Measurements from ENCODE around the gene ATAD3B.

ATAD3B gene

DNA sequence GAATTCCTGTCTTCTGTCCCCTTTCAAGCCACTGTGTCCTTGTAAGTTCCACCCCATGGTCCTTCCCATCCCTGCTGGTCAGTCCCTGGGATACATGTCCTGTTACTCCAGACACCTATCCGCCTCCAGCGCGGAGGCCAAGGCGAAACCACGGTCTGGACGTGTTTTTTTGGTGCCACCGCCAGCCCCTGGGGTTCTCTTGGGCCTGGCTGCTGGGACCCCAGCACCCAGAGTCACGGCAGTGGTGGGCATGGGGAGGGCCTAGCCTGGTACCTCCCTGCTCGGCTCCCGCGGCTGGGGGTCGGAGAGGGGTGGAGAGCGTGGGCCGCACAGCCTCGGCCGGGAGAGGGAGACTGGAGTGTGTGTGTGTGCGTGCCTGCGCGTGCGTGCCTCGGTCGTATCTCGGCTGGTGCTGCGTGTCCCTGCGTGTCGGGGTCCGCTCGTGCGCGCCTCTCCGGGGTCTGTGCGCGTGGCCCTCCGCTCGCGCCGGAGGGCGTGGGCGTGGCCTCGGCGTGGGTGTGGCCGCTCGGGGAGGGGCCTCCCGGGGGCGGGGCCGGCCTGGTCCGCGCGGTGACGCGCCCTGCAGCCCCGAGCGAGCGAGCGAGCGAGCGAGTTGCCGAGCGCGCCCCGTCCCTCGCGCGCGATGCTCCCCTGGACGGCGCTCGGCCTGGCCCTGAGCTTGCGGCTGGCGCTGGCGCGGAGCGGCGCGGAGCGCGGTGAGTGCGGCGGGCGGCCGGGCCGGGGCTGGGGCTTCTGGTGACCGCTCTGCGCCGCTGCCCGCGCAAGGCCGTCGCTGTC lies 36.3 kb upstream of the ATAD3B start, which contains the start of gene VWA1:
Gene VWA1, plus strand, starts transcription at position 585 of the 798 bp plus-strand sequence. Its CDS starts 59 bp downstream, at position 644.
- Histone ChIP-seq H3K27me3 (replicated peaks) (no peaks in the 10 kb centered on the region), H3K36me3 (replicated peaks) (no peaks in the 10 kb centered on the region), H3K27ac (no peak within 1 kb of the TSS), H3K4me3 (ENCODE audit: low read depth, low read length) (peak within 1 kb of the TSS; percentile 44)
- in situ Hi-C loops (cut with HindIII; ENCODE audit: low pct_ligation_motif_present, low sequenced_read_pairs), result no loop called here
- TF ChIP-seq, protein P1, sequence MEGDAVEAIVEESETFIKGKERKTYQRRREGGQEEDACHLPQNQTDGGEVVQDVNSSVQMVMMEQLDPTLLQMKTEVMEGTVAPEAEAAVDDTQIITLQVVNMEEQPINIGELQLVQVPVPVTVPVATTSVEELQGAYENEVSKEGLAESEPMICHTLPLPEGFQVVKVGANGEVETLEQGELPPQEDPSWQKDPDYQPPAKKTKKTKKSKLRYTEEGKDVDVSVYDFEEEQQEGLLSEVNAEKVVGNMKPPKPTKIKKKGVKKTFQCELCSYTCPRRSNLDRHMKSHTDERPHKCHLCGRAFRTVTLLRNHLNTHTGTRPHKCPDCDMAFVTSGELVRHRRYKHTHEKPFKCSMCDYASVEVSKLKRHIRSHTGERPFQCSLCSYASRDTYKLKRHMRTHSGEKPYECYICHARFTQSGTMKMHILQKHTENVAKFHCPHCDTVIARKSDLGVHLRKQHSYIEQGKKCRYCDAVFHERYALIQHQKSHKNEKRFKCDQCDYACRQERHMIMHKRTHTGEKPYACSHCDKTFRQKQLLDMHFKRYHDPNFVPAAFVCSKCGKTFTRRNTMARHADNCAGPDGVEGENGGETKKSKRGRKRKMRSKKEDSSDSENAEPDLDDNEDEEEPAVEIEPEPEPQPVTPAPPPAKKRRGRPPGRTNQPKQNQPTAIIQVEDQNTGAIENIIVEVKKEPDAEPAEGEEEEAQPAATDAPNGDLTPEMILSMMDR (IDR thresholded peaks at IDR 0.05; ENCODE audit: low read depth, low read length, missing control alignments), result peak; percentile 6
- DNase-seq, result no peak

DNA sequence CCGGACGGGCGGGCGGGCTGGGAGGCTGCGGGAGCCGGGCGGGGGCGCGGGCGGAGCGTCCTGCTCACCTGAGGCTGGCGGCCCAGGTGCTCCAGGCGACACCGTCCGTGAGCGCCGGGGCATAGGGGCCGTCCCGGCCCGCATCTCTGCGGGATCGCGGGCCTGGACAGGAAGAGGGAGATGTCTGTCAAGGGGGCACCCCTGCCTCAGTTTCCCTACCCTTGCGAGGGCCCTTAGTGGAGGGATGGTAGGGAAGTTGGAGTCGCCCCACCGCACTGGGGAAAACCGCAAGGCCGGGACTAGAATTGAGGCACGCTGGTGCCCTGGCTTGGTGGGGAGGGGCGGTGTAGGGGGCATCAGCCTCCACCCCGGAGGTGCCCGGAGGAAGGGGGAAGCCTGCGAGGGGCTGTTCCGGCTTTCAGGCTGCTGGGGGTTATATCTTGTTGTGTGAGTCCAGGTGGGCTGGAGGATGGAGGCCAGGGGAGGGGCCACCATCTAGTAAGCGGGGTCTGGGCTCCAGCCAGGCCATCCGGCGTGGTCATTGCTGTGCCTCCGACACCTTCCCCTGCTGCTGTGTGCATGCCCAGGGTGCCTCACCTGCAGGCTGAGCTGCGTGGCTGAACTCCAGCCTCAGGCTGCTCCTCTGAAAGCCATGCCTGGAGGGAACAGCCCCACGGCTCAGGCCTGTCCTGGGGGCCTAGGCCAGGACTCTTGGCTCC lies 35.5 kb upstream of the ATAD3B start:
- no peak for DNase-seq
- H3K36me3 ChIP-seq (replicated peaks), result no peaks in the 10 kb centered on the region
- no peak overlapping the region for H3K27ac ChIP-seq
- H3K27me3 ChIP-seq (replicated peaks), result no peaks in the 10 kb centered on the region
- TF ChIP-seq, protein P1 (IDR thresholded peaks at IDR 0.05; ENCODE audit: low read depth, low read length, missing control alignments), result no peak
- in situ Hi-C loops (cut with HindIII; ENCODE audit: low pct_ligation_motif_present, low sequenced_read_pairs), result no loop called here
- peak overlapping the region; percentile 31 for H3K4me3 ChIP-seq (ENCODE audit: low read depth, low read length)

- TF ChIP-seq, protein P1 (IDR thresholded peaks at IDR 0.05; ENCODE audit: low read depth, low read length, missing control alignments), result no peak
- no peak overlapping the region for H3K27ac ChIP-seq
- no peak overlapping the region for H3K4me3 ChIP-seq (ENCODE audit: low read depth, low read length)
- in situ Hi-C loops (cut with HindIII; ENCODE audit: low pct_ligation_motif_present, low sequenced_read_pairs), result no loop called here
- no peak for DNase-seq
- H3K36me3 ChIP-seq (replicated peaks), result no peaks in the 10 kb centered on the region
- H3K27me3 ChIP-seq (replicated peaks), result no peaks in the 10 kb centered on the region
These were observed 34.9 kb upstream of the ATAD3B start for GRCh38 chr1:1436630-1437032.

DNA sequence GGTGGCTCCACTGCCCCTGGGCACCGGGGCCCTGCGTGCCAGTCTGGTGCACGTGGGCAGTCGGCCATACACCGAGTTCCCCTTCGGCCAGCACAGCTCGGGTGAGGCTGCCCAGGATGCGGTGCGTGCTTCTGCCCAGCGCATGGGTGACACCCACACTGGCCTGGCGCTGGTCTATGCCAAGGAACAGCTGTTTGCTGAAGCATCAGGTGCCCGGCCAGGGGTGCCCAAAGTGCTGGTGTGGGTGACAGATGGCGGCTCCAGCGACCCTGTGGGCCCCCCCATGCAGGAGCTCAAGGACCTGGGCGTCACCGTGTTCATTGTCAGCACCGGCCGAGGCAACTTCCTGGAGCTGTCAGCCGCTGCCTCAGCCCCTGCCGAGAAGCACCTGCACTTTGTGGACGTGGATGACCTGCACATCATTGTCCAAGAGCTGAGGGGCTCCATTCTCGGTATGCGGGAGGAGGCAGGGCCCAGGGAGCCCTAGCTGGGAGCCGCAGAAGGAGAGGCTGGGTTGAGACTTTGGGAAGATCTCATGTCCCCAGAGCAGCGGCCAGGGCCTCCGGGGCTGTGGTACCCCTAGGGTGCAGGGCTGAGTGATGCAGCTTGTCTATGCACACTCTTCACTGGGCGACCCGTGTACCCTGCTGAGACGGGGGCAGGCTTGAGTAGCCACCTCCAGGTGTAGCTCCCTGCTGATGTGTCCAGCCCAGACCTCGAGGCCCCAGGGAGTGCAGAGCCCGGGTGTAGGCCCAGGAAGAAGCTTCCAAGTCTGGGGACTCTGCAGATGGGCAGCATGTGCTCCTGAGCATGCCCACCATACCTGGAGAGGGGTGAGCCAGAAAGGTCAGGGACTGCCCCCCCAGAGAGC lies 34.3 kb upstream of the ATAD3B start:
- in situ Hi-C loops (cut with HindIII; ENCODE audit: low pct_ligation_motif_present, low sequenced_read_pairs), result no loop called here
- Histone ChIP-seq H3K4me3 (ENCODE audit: low read depth, low read length) (no peak overlapping the region), H3K27me3 (replicated peaks) (no peaks in the 10 kb centered on the region), H3K27ac (no peak overlapping the region), H3K36me3 (replicated peaks) (no peaks in the 10 kb centered on the region)
- TF ChIP-seq, protein P1 (IDR thresholded peaks at IDR 0.05; ENCODE audit: low read depth, low read length, missing control alignments), result no peak
- DNase-seq, result no peak

DNA sequence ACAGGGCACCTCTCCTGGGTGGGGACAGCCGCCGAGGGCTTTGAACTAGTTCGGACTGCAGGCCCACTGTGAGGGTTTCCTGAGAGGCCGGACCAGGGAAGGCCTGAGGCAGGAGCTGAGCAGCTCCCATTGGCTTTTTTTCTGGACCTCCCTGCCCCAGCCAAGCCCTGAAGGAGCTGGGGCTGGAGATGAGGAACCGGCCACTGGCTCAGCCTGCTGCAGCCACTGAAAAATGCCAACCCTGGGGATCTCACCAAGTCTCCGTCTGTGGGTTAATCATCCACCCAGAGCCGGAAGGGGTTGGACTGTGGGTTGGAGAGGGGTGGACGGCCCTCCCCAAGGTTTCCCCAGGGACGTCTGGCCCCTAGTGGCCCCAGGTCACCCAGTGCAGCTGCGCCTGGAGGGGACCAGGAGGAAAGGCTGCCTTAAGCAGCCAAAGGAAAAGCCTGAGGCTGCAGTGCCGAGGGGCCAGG lies 33.6 kb upstream of the ATAD3B start:
- in situ Hi-C loops (cut with HindIII; ENCODE audit: low pct_ligation_motif_present, low sequenced_read_pairs), result no loop called here
- H3K4me3 ChIP-seq (ENCODE audit: low read depth, low read length), result no peak overlapping the region

More for the DNA sequence above, 33.6 kb upstream of the ATAD3B start:
- H3K36me3 ChIP-seq (replicated peaks), result no peaks in the 10 kb centered on the region
- TF ChIP-seq, protein P1 (IDR thresholded peaks at IDR 0.05; ENCODE audit: low read depth, low read length, missing control alignments), result no peak
- H3K27ac ChIP-seq, result no peak overlapping the region
- DNase-seq, result no peak
- no peaks in the 10 kb centered on the region for H3K27me3 ChIP-seq (replicated peaks)

All from brain microvascular endothelial cell (primary cell).